ENCODE measurements around the gene PRAF2.

The PRAF2 gene

GRCh38 chrX:49102190-49102589, 28.4 kb upstream of the PRAF2 start:
- H3K36me3 ChIP-seq (ENCODE audit: control insufficient read depth in 1 of 2, insufficient read depth in 2 of 2, low read depth in 1 of 2, low read length in 2 of 2) = peaks cover 0 to 8% of the 10 kb centered on the region in 2 experiments
- H3K18ac ChIP-seq (ENCODE audit: low read depth in 1 of 2, low read length in 2 of 2) = no peak overlapping the region
- no peak overlapping the region for H3K27ac ChIP-seq (ENCODE audit: low read length, poor library complexity, severe bottlenecking)
- no peak for DNase-seq
- no peak overlapping the region for H3K14ac ChIP-seq (ENCODE audit: low read length in 2 of 2)
- H2AFZ ChIP-seq (ENCODE audit: low read depth, low read length) = no peak overlapping the region
- no peaks in the 10 kb centered on the region for H3K9me3 ChIP-seq (ENCODE audit: control insufficient read depth, low read length)
- H4K91ac ChIP-seq (ENCODE audit: low read length) = no peak overlapping the region
- H2BK12ac ChIP-seq (ENCODE audit: low read length in 2 of 2) = no peak overlapping the region
- H2BK15ac ChIP-seq (ENCODE audit: low read depth, poor library complexity, severe bottlenecking) = no peak overlapping the region
- no peaks in the 10 kb centered on the region for H3K27me3 ChIP-seq (ENCODE audit: control insufficient read depth in 1 of 2, insufficient read depth in 1 of 2, low read length in 2 of 2)
- H3K4ac ChIP-seq (ENCODE audit: low read depth in 1 of 2, low read length in 2 of 2) = no peak overlapping the region
- H2BK5ac ChIP-seq (ENCODE audit: low read depth, low read length, poor library complexity, severe bottlenecking) = no peak overlapping the region
- H3K4me3 ChIP-seq (ENCODE audit: insufficient read depth in 1 of 2, low read depth in 1 of 2, low read length in 2 of 2) = no peak overlapping the region
- H2BK120ac ChIP-seq (ENCODE audit: low read depth, low read length) = no peak overlapping the region
- no peak overlapping the region for H3K23ac ChIP-seq (ENCODE audit: low read length in 2 of 2)
- no peak overlapping the region for H4K8ac ChIP-seq (ENCODE audit: low read length)
- H3K79me1 ChIP-seq (replicated peaks; ENCODE audit: low read length, poor library complexity, severe bottlenecking) = no peaks in the 10 kb centered on the region
- H3K4me2 ChIP-seq (ENCODE audit: low read length, poor library complexity, severe bottlenecking) = no peak overlapping the region
- peaks cover 5% of the 10 kb centered on the region for H3K4me1 ChIP-seq (ENCODE audit: control insufficient read depth, insufficient read depth, low read depth, low read length)
- H3K9ac ChIP-seq (ENCODE audit: low read length) = no peak overlapping the region
- no peak overlapping the region for H2AK5ac ChIP-seq (ENCODE audit: low read length, severe bottlenecking)
- WGBS = 61% methylated on average over 8 of the region's 9 CpGs

- peak overlapping the region; percentile 70 for H3K4me2 ChIP-seq (ENCODE audit: low read length, poor library complexity, severe bottlenecking)
- H3K27me3 ChIP-seq (ENCODE audit: control insufficient read depth in 1 of 2, insufficient read depth in 1 of 2, low read length in 2 of 2) = no peaks in the 10 kb centered on the region
- peak overlapping the region in 1 of 2 experiments; percentile 28 for H3K18ac ChIP-seq (ENCODE audit: low read depth in 1 of 2, low read length in 2 of 2)
- H3K4me3 ChIP-seq (ENCODE audit: insufficient read depth in 1 of 2, low read depth in 1 of 2, low read length in 2 of 2) = peak overlapping the region; percentile 45 to 84
- no peaks in the 10 kb centered on the region for H3K79me1 ChIP-seq (replicated peaks; ENCODE audit: low read length, poor library complexity, severe bottlenecking)
- H2AK5ac ChIP-seq (ENCODE audit: low read length, severe bottlenecking) = peak overlapping the region; percentile 33
- H3K27ac ChIP-seq (ENCODE audit: low read length, poor library complexity, severe bottlenecking) = no peak overlapping the region
- DNase-seq = no peak
- peak overlapping the region; percentile 62 for H3K9ac ChIP-seq (ENCODE audit: low read length)
- H3K23ac ChIP-seq (ENCODE audit: low read length in 2 of 2) = no peak overlapping the region
- H2BK15ac ChIP-seq (ENCODE audit: low read depth, poor library complexity, severe bottlenecking) = no peak overlapping the region
- no peak overlapping the region for H2BK12ac ChIP-seq (ENCODE audit: low read length in 2 of 2)
- no peak overlapping the region for H2BK120ac ChIP-seq (ENCODE audit: low read depth, low read length)
- no peak overlapping the region for H4K91ac ChIP-seq (ENCODE audit: low read length)
- no peak overlapping the region for H3K4ac ChIP-seq (ENCODE audit: low read depth in 1 of 2, low read length in 2 of 2)
- no peak overlapping the region for H3K14ac ChIP-seq (ENCODE audit: low read length in 2 of 2)
- H3K36me3 ChIP-seq (ENCODE audit: control insufficient read depth in 1 of 2, insufficient read depth in 2 of 2, low read depth in 1 of 2, low read length in 2 of 2) = peaks cover 0 to 5% of the 10 kb centered on the region in 2 experiments
- H3K9me3 ChIP-seq (ENCODE audit: control insufficient read depth, low read length) = no peaks in the 10 kb centered on the region
- H2AFZ ChIP-seq (ENCODE audit: low read depth, low read length) = no peak overlapping the region
- peak overlapping the region; percentile 49 for H4K8ac ChIP-seq (ENCODE audit: low read length)
- H2BK5ac ChIP-seq (ENCODE audit: low read depth, low read length, poor library complexity, severe bottlenecking) = no peak overlapping the region
- WGBS = 8% methylated on average over 9 of the region's 9 CpGs
- H3K4me1 ChIP-seq (ENCODE audit: control insufficient read depth, insufficient read depth, low read depth, low read length) = peaks cover 5% of the 10 kb centered on the region
Measured at GRCh38 chrX:49101629-49101984, 27.8 kb upstream of the PRAF2 start.

GRCh38 chrX:49100704-49101628, 27.2 kb upstream of the PRAF2 start:
- H2BK120ac ChIP-seq (ENCODE audit: low read depth, low read length) = no peak overlapping the region
- H3K4ac ChIP-seq (ENCODE audit: low read depth in 1 of 2, low read length in 2 of 2) = no peak overlapping the region
- no peaks in the 10 kb centered on the region for H3K36me3 ChIP-seq (ENCODE audit: control insufficient read depth in 1 of 2, insufficient read depth in 2 of 2, low read depth in 1 of 2, low read length in 2 of 2)
- peak overlapping the region in 1 of 2 experiments; percentile 75 for H3K14ac ChIP-seq (ENCODE audit: low read length in 2 of 2)
- H2BK15ac ChIP-seq (ENCODE audit: low read depth, poor library complexity, severe bottlenecking) = peak overlapping the region; percentile 83
- no peak overlapping the region for H2AK5ac ChIP-seq (ENCODE audit: low read length, severe bottlenecking)
- DNase-seq = peak; percentile 94
- peak overlapping the region; percentile 85 for H4K8ac ChIP-seq (ENCODE audit: low read length)
- H3K4me1 ChIP-seq (ENCODE audit: control insufficient read depth, insufficient read depth, low read depth, low read length) = peaks cover 5% of the 10 kb centered on the region
- peak overlapping the region; percentile 77 to 84 for H3K4me3 ChIP-seq (ENCODE audit: insufficient read depth in 1 of 2, low read depth in 1 of 2, low read length in 2 of 2)
- H3K23ac ChIP-seq (ENCODE audit: low read length in 2 of 2) = no peak overlapping the region
- H3K27ac ChIP-seq (ENCODE audit: low read length, poor library complexity, severe bottlenecking) = peak overlapping the region; percentile 79
- 1% methylated on average over 36 of the region's 74 CpGs for WGBS
- H3K9me3 ChIP-seq (ENCODE audit: control insufficient read depth, low read length) = no peaks in the 10 kb centered on the region
- peak overlapping the region; percentile 77 for H3K4me2 ChIP-seq (ENCODE audit: low read length, poor library complexity, severe bottlenecking)
- no peak overlapping the region for H2BK5ac ChIP-seq (ENCODE audit: low read depth, low read length, poor library complexity, severe bottlenecking)
- H3K18ac ChIP-seq (ENCODE audit: low read depth in 1 of 2, low read length in 2 of 2) = peak overlapping the region; percentile 33 to 78
- H2BK12ac ChIP-seq (ENCODE audit: low read length in 2 of 2) = no peak overlapping the region
- no peaks in the 10 kb centered on the region for H3K79me1 ChIP-seq (replicated peaks; ENCODE audit: low read length, poor library complexity, severe bottlenecking)
- peak overlapping the region; percentile 95 for H2AFZ ChIP-seq (ENCODE audit: low read depth, low read length)
- peak overlapping the region; percentile 50 for H4K91ac ChIP-seq (ENCODE audit: low read length)
- H3K9ac ChIP-seq (ENCODE audit: low read length) = peak overlapping the region; percentile 76
- no peaks in the 10 kb centered on the region for H3K27me3 ChIP-seq (ENCODE audit: control insufficient read depth in 1 of 2, insufficient read depth in 1 of 2, low read length in 2 of 2)

- Histone ChIP-seq H4K8ac (ENCODE audit: low read length) (no peak overlapping the region), H3K4me2 (ENCODE audit: low read length, poor library complexity, severe bottlenecking) (no peak overlapping the region), H4K91ac (ENCODE audit: low read length) (no peak overlapping the region), H3K14ac (ENCODE audit: low read length in 2 of 2) (no peak overlapping the region), H2BK12ac (ENCODE audit: low read length in 2 of 2) (no peak overlapping the region), H3K36me3 (ENCODE audit: control insufficient read depth in 1 of 2, insufficient read depth in 2 of 2, low read depth in 1 of 2, low read length in 2 of 2) (no peaks in the 10 kb centered on the region), H3K27me3 (ENCODE audit: control insufficient read depth in 1 of 2, insufficient read depth in 1 of 2, low read length in 2 of 2) (no peaks in the 10 kb centered on the region), H2BK120ac (ENCODE audit: low read depth, low read length) (no peak overlapping the region), H3K27ac (ENCODE audit: low read length, poor library complexity, severe bottlenecking) (no peak overlapping the region), H3K23ac (ENCODE audit: low read length in 2 of 2) (no peak overlapping the region), H2AFZ (ENCODE audit: low read depth, low read length) (no peak overlapping the region), H2BK15ac (ENCODE audit: low read depth, poor library complexity, severe bottlenecking) (no peak overlapping the region), H3K4ac (ENCODE audit: low read depth in 1 of 2, low read length in 2 of 2) (no peak overlapping the region), H3K9me3 (ENCODE audit: control insufficient read depth, low read length) (no peaks in the 10 kb centered on the region), H3K9ac (ENCODE audit: low read length) (no peak overlapping the region), H3K18ac (ENCODE audit: low read depth in 1 of 2, low read length in 2 of 2) (no peak overlapping the region), H2AK5ac (ENCODE audit: low read length, severe bottlenecking) (no peak overlapping the region), H3K4me3 (ENCODE audit: insufficient read depth in 1 of 2, low read depth in 1 of 2, low read length in 2 of 2) (no peak overlapping the region), H3K79me1 (replicated peaks; ENCODE audit: low read length, poor library complexity, severe bottlenecking) (no peaks in the 10 kb centered on the region), H3K4me1 (ENCODE audit: control insufficient read depth, insufficient read depth, low read depth, low read length) (peaks cover 2% of the 10 kb centered on the region), H2BK5ac (ENCODE audit: low read depth, low read length, poor library complexity, severe bottlenecking) (no peak overlapping the region)
- no peak for DNase-seq
- 98% methylated on average over 3 of the region's 4 CpGs for WGBS
Measured at GRCh38 chrX:49096419-49096818, 22.6 kb upstream of the PRAF2 start.

Measured in mesenchymal stem cell (in vitro differentiated cells and primary cell).